GM12878 (cell line): ENCODE results near the gene FXN. TPM values are rescaled to one million over a fixed set of nuclear protein-coding genes. Genes with fewer than 3 reads are reported as not detected.

Experiments used
- ATAC-seq: fragments of 200-7000 bp; cut with Tn5 transposase; 3 replicates; pipeline ENCODE4 v1.9.1; 2020; ENCODE audit warnings: mild to moderate bottlenecking, moderate library complexity
- BruUV-seq: library from RNA; stranded (reverse); fragments of 400-500 nt; replicated peaks from 2 replicates; lab custom pipeline; 2021; lab: Mats Ljungman, UMichigan
- CTCF ChIA-PET: fragments of 300-600 bp; sonication (Branson Sonifier 250); formaldehyde crosslinking; extraction: SDS; loops from one replicate; lab custom pipeline; 2021; ENCODE audit warnings: inconsistent platforms; lab: Yijun Ruan, JAX
- POLR2A ChIA-PET: fragments of 350-600 bp; formaldehyde crosslinking; extraction: SDS; loops from one replicate; lab custom pipeline; 2021; ENCODE audit warnings: inconsistent platforms; lab: Charles Lee
- RAD21 ChIA-PET: fragments of 300-600 bp; sonication (Branson Sonifier 250); formaldehyde crosslinking; loops from one replicate; lab custom pipeline; 2023; ENCODE audit warnings: antibody characterized with exemption; ENCODE audit not compliant: unreplicated experiment; lab: Charles Lee
- SMC1A ChIA-PET: fragments of 300-600 bp; sonication (Branson Sonifier 250); formaldehyde crosslinking; loops from one replicate; lab custom pipeline; 2023; ENCODE audit not compliant: unreplicated experiment, uncharacterized antibody; lab: Charles Lee
- DNase-seq: peaks from one replicate; pipeline ENCODE4 v3.0.0-alpha.2; 2011; ENCODE audit warnings: low read depth, low spot score
- FAIRE-seq: peaks from 3 replicates; lab custom pipeline; 2011; peaks lifted over from hg19 to GRCh38; lab: Jason Lieb, UNC
- H2AFZ ChIP-seq: 2 replicates; pipeline ENCODE4 v1.6.0; 2011; ENCODE audit warnings: low read depth, low read length, control low read depth; ENCODE audit not compliant: control insufficient read depth
- H3K27ac ChIP-seq: 2 replicates; pipeline ENCODE4 v1.5.1; 2011; ENCODE audit warnings: control low read depth; ENCODE audit not compliant: control insufficient read depth, insufficient read depth
- H3K27me3 ChIP-seq, 2 experiments: replicated peaks in 1 of 2; 2 replicates each; pipeline versions ENCODE4 v1.6.0 to v1.6.1; 2011; ENCODE audit warnings: low read length in 1 of 2; ENCODE audit not compliant: control insufficient read depth in 2 of 2, insufficient read depth in 2 of 2
- H3K36me3 ChIP-seq, 2 experiments: 2 replicates each; pipeline ENCODE4 v1.5.1; 2011; ENCODE audit warnings: low read length in 1 of 2; ENCODE audit not compliant: control insufficient read depth in 2 of 2, insufficient read depth in 2 of 2
- H3K4me1 ChIP-seq: 2 replicates; pipeline ENCODE4 v1.6.1; 2011; ENCODE audit warnings: mild to moderate bottlenecking, low read length, moderate library complexity, mixed read lengths; ENCODE audit not compliant: control insufficient read depth, insufficient read depth
- H3K4me2 ChIP-seq: 2 replicates; pipeline ENCODE4 v1.6.0; 2011; ENCODE audit warnings: control low read depth; ENCODE audit not compliant: control insufficient read depth, insufficient read depth
- H3K4me3 ChIP-seq: fragments of 200-600 bp; sonication (generic); 2 replicates; pipeline ENCODE4 v1.5.1; 2016
- H3K79me2 ChIP-seq: 2 replicates; pipeline ENCODE4 v1.6.0; 2011; ENCODE audit warnings: low read length; ENCODE audit not compliant: control insufficient read depth, insufficient read depth
- H3K9ac ChIP-seq: 2 replicates; pipeline ENCODE4 v1.8.0; 2011; ENCODE audit warnings: low read length, control low read depth, mixed read lengths; ENCODE audit not compliant: control insufficient read depth, insufficient read depth
- H3K9me3 ChIP-seq: replicated peaks from 3 replicates; pipeline ENCODE4 v1.5.1; 2011; ENCODE audit warnings: mild to moderate bottlenecking, low read length; ENCODE audit not compliant: control insufficient read depth, insufficient read depth
- H4K20me1 ChIP-seq: 2 replicates; pipeline ENCODE4 v1.6.0; 2011; ENCODE audit not compliant: control insufficient read depth, insufficient read depth
- CREB1 ChIP-seq: IDR thresholded peaks from 2 replicates; pipeline ENCODE4 v1.6.1; 2012; ENCODE audit warnings: low read depth, mild to moderate bottlenecking, inconsistent platforms
- CREM ChIP-seq: IDR thresholded peaks from 2 replicates; pipeline ENCODE4 v1.6.1; 2014; ENCODE audit warnings: antibody characterized with exemption, low read depth
- ETV6 ChIP-seq, 2 experiments: fragments of 450-650 bp in 1 of 2; IDR thresholded peaks in 1 of 2; conservative IDR thresholded peaks in 1 of 2; 2 replicates each; pipeline ENCODE4 v1.6.1; 2014; ENCODE audit warnings: antibody characterized with exemption in 1 of 2, borderline replicate concordance in 1 of 2, low read depth in 1 of 2, mild to moderate bottlenecking in 1 of 2, moderate library complexity in 1 of 2
- FOXM1 ChIP-seq: IDR thresholded peaks from 2 replicates; pipeline ENCODE4 v1.6.1; 2012; ENCODE audit warnings: low read depth, mild to moderate bottlenecking, inconsistent platforms, low read length, moderate library complexity
- IKZF1 ChIP-seq: fragments of 450-650 bp; conservative IDR thresholded peaks from 2 replicates; pipeline ENCODE4 v1.6.1; 2017; ENCODE audit warnings: antibody characterized with exemption, mild to moderate bottlenecking
- MYB ChIP-seq: fragments of 150-350 bp; IDR thresholded peaks from 2 replicates; pipeline ENCODE4 v1.6.1; 2014; ENCODE audit warnings: mild to moderate bottlenecking, low read depth, low read length, borderline replicate concordance
- NFYA ChIP-seq: IDR thresholded peaks from 2 replicates; pipeline ENCODE4 v1.6.1; 2011; ENCODE audit warnings: low read depth, mild to moderate bottlenecking, low read length, improper control_type of control experiment, borderline replicate concordance
- RUNX3 ChIP-seq: IDR thresholded peaks from 2 replicates; pipeline ENCODE4 v1.6.1; 2012; ENCODE audit warnings: low read length, inconsistent platforms
- SIN3A ChIP-seq: IDR thresholded peaks from 2 replicates; pipeline ENCODE4 v1.6.1; 2012; ENCODE audit warnings: low read depth, low read length, improper control_type of control experiment
- TCF12 ChIP-seq: IDR thresholded peaks from 2 replicates; pipeline ENCODE4 v1.6.1; 2011; ENCODE audit warnings: low read depth, mild to moderate bottlenecking, low read length
- ZNF687 ChIP-seq: fragments of 450-650 bp; IDR thresholded peaks from 2 replicates; pipeline ENCODE4 v1.6.1; 2017; ENCODE audit warnings: mild to moderate bottlenecking, moderate library complexity
- WGBS: methylation state at CpG from one replicate; pipeline ENCODE4 v1.1.6; 2016; ENCODE audit warnings: low lambda C conversion rate; ENCODE audit not compliant: insufficient replicate concordance, insufficient coverage; ENCODE audit errors: missing lambda C conversion rate; 5-methylcytosine and 5-hydroxymethylcytosine counted together
- in situ Hi-C: fragments of 300-500 bp; cut with MboI; formaldehyde crosslinking; loops from 9 replicates; pipeline ENCODE4 v1.14.3; 2018; ENCODE audit warnings: mixed read lengths
- intact Hi-C: fragments of 100-400 bp; cut with micrococcal nuclease; formaldehyde crosslinking; loops from one replicate; pipeline ENCODE4 v1.14.2; 2022; ENCODE audit not compliant: unreplicated experiment
- polyA plus RNA-seq, 11 experiments: library from polyadenylated mRNA; depleted of rRNA in 4 of 11; unstranded in 6 of 11; stranded (reverse) in 5 of 11; fragments of >200 nt; fragmentation: Nextera tagmentation in 4 of 11; fragmentation: Illumina TruSeq in 1 of 11; extraction: Ambion mirVana in 4 of 11; extraction: Trizol in 1 of 11; gene quantifications; 1 replicate in 1 of 11; 2 replicates in 10 of 11; pipeline versions ENCODE4 v1.2.1 to v1.2.3, GENCODE V29; 2011 to 2016; ENCODE audit warnings: inconsistent platforms in 2 of 11, missing spikeins in 2 of 11, low read depth in 1 of 11
- total RNA-seq, 4 experiments: library from RNA; depleted of rRNA in 3 of 4; stranded (reverse); fragments of >200 nt in 3 of 4; fragmentation: Illumina TruSeq in 1 of 4; extraction: Trizol in 1 of 4; gene quantifications; 2 replicates each; pipeline versions ENCODE4 v1.2.1 to v1.2.3, GENCODE V29; 2013 to 2021
- TF ChIP-seq, protein P1 (sequence below): IDR thresholded peaks from 2 replicates; pipeline ENCODE4 v1.6.1; 2011; ENCODE audit warnings: borderline replicate concordance, low read depth, mild to moderate bottlenecking, moderate library complexity, low read length; ENCODE audit not compliant: insufficient read depth, poor library complexity, severe bottlenecking

Gene FXN
- total and polyA plus RNA-seq, 10 of the 15 experiments (the other 5 are each of a cell fraction or from before 2014, with no cell fraction given): 7.3 to 78.0 (median 23.2) TPM

- no peak for TF ChIP-seq IKZF1
- no peak for TF ChIP-seq ZNF687
These were observed 34.6 kb downstream of the FXN start (continued) for GRCh38 chr9:69070201-69070600.

DNA sequence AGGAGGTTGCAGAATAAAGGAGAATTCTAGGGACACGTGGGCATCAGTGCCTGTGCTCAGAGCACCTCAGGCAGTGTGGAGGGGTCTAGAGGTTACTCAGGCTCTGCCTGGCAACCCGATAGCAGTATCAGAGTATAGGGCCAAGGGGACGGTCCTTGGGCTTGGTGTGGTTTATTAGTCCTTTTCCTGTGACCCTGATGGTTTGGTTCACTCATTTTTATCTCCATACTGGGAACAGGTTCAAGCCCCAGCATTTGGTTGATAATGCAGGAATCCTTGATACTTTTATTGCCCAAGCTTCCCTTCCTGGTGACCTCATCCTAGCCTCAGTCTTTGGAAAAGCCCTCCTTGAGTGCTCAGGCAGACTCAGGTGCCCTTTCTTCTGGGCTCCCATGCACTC lies 35.5 kb downstream of the FXN start:
- 86% methylated on average over 3 of the region's 3 CpGs for WGBS
- Histone ChIP-seq H3K4me3 (no peak overlapping the region), H2AFZ (no peak overlapping the region), H3K9me3 (no peaks in the 10 kb centered on the region), H3K4me1 (no peaks in the 10 kb centered on the region), H4K20me1 (no peaks in the 10 kb centered on the region), H3K27ac (no peak overlapping the region), H3K27me3 (no peaks in the 10 kb centered on the region), H3K79me2 (no peaks in the 10 kb centered on the region), H3K4me2 (no peak overlapping the region), H3K36me3 (peaks cover 4 to 8% of the 10 kb centered on the region in 2 experiments; a peak in 3 of 4 replicates), H3K9ac (no peak overlapping the region)
- ChIA-PET RAD21 (no interaction called here), CTCF (interaction anchor here (2.5 kb wide), 1 partner anchor 121 kb away, joined by 11 read pairs; no protein-coding TSS in a partner anchor), SMC1A (no interaction called here), POLR2A (no interaction called here)
- intact Hi-C loops: no loop called here
- DNase-seq: no peak
- ATAC-seq: no peak
- no TSS peak for BruUV-seq
- in situ Hi-C loops: loop anchor here (25.0 kb wide), 1 partner anchor 866 kb away; no protein-coding TSS in a partner anchor
- FAIRE-seq: no peak
- TF ChIP-seq, protein P1, sequence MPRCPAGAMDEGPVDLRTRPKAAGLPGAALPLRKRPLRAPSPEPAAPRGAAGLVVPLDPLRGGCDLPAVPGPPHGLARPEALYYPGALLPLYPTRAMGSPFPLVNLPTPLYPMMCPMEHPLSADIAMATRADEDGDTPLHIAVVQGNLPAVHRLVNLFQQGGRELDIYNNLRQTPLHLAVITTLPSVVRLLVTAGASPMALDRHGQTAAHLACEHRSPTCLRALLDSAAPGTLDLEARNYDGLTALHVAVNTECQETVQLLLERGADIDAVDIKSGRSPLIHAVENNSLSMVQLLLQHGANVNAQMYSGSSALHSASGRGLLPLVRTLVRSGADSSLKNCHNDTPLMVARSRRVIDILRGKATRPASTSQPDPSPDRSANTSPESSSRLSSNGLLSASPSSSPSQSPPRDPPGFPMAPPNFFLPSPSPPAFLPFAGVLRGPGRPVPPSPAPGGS: no peak
- TF ChIP-seq NFYA (no peak), CREB1 (no peak), ZNF687 (no peak), CREM (no peak), TCF12 (no peak), MYB (no peak), FOXM1 (no peak), RUNX3 (no peak), ETV6 (conservative IDR thresholded peaks at IDR 0.05 in 1 of 2, IDR thresholded peaks at IDR 0.05 in 1 of 2; ENCODE audit: borderline replicate concordance in 1 of 2, low read depth in 1 of 2) (no peak), SIN3A (no peak)
